Keratinocyte (primary cell): Measurements from ENCODE around the gene POR.

Source experiments
- CTCF ChIP-seq, 3 experiments: IDR thresholded peaks in 1 of 3; conservative IDR thresholded peaks in 1 of 3; optimal IDR thresholded peaks in 1 of 3; 2 replicates in 2 of 3; 3 replicates in 1 of 3; pipeline versions ENCODE3 to v1.5.1; 2011; ENCODE audit warnings: low read length in 3 of 3, mild to moderate bottlenecking in 3 of 3, moderate library complexity in 2 of 3, control low read depth in 1 of 3, inconsistent platforms in 1 of 3; ENCODE audit not compliant: insufficient read depth in 2 of 3; ENCODE audit errors: extremely low read depth in 1 of 3
- EZH2 ChIP-seq: IDR thresholded peaks from one replicate; pipeline ENCODE4 v1.6.1; 2012; ENCODE audit warnings: inconsistent platforms, mild to moderate bottlenecking, low read length, moderate library complexity

GRCh38 chr7:76016191-76016947 is 101.4 kb downstream of the POR start:
- TF ChIP-seq CTCF (optimal IDR thresholded peaks at IDR 0.05 in 1 of 3, IDR thresholded peaks at IDR 0.05 in 1 of 3, conservative IDR thresholded peaks at IDR 0.05 in 1 of 3; ENCODE audit: extremely low read depth in 1 of 3, insufficient read depth in 2 of 3, low read length in 3 of 3) (no peak), EZH2 (no peak)
